HG03175 (cell line): ENCODE data around the gene TMEM237.

Experiments
- ATAC-seq: cut with Tn5 transposase; IDR thresholded peaks from one replicate; pipeline ENCODE4 v1.9.1; 2021; ENCODE audit warnings: mild to moderate bottlenecking, moderate library complexity; ENCODE audit not compliant: unreplicated experiment

The TMEM237 gene

GRCh38 chr2:201642579-201643215 is 606 bp downstream of the TMEM237 start:
- ATAC-seq = peak; percentile 81

GRCh38 chr2:201642086-201642578 is 1.2 kb downstream of the TMEM237 start:
- peak; percentile 43 for ATAC-seq

- ATAC-seq = no peak
Observed at GRCh38 chr2:201639205-201639604, 4.1 kb downstream of the TMEM237 start.

GRCh38 chr2:201638326-201638725 is 5.0 kb downstream of the TMEM237 start:
- ATAC-seq = no peak

GRCh38 chr2:201633661-201634249 is 9.5 kb downstream of the TMEM237 start:
- ATAC-seq = no peak

- no peak for ATAC-seq
Observed at GRCh38 chr2:201631041-201631440, 12.3 kb downstream of the TMEM237 start.

- ATAC-seq = no peak
Observed at GRCh38 chr2:201630577-201630976, 12.7 kb downstream of the TMEM237 start.

GRCh38 chr2:201628545-201628944 is 14.8 kb downstream of the TMEM237 start:
- no peak for ATAC-seq

- no peak for ATAC-seq
Observed at GRCh38 chr2:201622306-201622970, 20.9 kb downstream of the TMEM237 start.

- no peak for ATAC-seq
Observed at GRCh38 chr2:201621293-201621999, 21.9 kb downstream of the TMEM237 start.

GRCh38 chr2:201618744-201619662 is 24.3 kb downstream of the TMEM237 start:
- ATAC-seq = no peak

GRCh38 chr2:201608021-201608420 is 35.3 kb downstream of the TMEM237 start:
- ATAC-seq = no peak

- no peak for ATAC-seq
Observed at GRCh38 chr2:201607568-201607967, 35.7 kb downstream of the TMEM237 start.

- no peak for ATAC-seq
Observed at GRCh38 chr2:201600906-201601305, 42.4 kb downstream of the TMEM237 start.

GRCh38 chr2:201597397-201597796 is 45.9 kb downstream of the TMEM237 start:
- ATAC-seq = no peak

GRCh38 chr2:201580486-201580885 is 62.8 kb downstream of the TMEM237 start:
- ATAC-seq = no peak

GRCh38 chr2:201579536-201579935 is 63.8 kb downstream of the TMEM237 start:
- no peak for ATAC-seq

- no peak for ATAC-seq
Observed at GRCh38 chr2:201575971-201576370, 67.3 kb downstream of the TMEM237 start.

GRCh38 chr2:201574766-201575165 is 68.5 kb downstream of the TMEM237 start:
- no peak for ATAC-seq

GRCh38 chr2:201572846-201573508 is 70.3 kb downstream of the TMEM237 start:
- no peak for ATAC-seq
